ENCODE measurements around the gene OTOA.
"Not testable (repeated sequence)": the region's sequence is repeated elsewhere in the genome, so short reads cannot be mapped to it uniquely, and the experiment has no call there.

Gene OTOA

DNA sequence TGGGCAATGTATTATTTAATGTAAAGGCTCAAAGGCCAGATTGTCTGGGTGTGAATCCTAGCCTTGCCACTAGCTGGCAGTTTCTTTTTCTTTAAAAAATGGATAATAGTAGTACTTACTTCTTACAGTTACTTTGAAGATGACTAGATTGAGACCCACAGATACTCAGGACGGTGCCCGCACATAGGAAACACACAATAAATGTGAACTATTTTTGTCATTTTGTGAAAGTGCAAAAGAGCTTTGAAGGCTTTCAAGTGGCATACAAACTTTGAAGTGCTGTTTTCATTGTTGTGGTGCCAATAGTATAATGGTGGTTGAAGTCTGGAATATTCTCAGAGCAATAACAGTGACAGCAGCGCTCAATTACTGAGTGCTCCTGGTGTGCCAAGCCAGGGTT, 63.6 kb downstream of the OTOA start:
- no peak for DNase-seq

DNA sequence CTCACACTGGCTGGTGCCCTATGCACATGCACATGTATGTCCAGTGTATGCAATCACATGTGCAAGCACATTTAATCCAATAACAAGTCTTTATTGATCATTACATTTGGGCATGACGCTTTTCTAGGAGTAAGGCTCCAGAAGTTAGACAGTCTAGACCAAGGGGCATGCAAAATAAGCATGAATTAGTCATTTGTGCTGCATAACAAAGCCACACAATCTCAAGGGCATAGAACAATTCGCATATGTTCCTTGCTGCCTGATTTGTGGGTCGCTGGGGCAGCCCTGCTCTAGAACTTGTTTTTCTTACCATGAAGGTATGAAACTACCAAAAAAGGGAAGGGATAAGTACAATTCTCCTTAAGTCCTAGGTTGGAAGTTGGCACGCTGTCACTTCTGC, 67.5 kb downstream of the OTOA start:
- DNase-seq, result not testable (repeated sequence)

DNA sequence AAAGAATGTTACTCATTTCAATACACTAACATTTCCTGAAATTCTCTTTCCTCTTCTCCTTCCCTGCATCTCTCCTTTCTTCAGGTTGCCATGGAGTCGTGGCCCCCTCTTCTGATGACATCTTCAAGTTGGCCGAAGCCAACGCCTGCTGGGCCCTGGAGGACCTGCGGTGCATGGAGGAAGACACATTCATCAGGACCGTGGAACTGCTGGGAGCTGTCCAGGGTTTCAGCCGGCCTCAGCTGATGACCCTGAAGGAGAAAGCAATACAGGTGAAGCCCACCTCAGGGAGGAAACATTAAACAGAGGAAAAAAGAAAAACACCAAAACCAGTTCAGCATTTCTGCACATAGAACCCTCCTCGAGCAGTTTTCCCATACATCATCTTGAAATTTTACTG, 76.9 kb downstream of the OTOA start:
- not testable (repeated sequence) for DNase-seq

DNA sequence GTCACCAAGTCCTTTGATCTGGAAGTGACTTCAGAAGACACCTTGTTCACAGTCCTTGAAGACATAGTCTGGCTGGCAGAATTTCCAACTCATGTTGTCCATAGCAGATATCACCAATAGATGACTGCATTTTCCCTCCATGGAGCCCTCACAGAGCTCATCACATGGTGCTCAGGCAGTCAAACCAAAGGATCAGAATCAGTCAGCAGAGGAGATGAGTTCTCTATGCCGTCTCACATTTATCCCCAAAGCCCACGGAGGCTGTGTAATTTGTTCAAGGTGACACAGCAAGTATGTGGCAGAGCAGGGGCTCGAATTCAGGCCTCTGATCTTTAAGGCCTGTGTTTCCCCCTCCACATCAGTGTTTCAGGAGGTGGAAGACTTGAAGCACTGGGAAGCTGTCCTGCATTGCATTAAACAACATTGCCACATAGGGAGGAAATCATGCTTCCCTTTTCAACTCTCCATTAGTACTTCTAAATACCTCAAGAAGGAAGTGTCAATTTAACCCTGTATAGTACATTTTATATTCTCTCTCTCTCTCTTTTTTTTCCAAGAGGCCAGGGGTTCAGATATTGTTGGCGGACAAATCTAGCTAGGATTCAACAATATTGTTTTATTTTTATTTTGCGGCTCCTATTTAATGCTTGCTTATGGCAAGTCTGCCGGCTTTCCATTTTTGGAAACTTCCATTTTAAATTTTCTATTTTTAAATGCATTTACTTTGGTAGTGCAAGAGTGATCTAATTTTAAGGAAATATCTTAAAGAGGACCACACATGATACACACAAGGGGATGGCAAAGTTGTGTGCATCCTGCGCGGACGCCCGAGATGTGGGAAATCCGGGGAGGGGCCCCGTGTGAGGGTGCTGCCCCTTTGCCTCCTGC, 92.7 kb downstream of the OTOA start:
- DNase-seq, result not testable (repeated sequence)

DNA sequence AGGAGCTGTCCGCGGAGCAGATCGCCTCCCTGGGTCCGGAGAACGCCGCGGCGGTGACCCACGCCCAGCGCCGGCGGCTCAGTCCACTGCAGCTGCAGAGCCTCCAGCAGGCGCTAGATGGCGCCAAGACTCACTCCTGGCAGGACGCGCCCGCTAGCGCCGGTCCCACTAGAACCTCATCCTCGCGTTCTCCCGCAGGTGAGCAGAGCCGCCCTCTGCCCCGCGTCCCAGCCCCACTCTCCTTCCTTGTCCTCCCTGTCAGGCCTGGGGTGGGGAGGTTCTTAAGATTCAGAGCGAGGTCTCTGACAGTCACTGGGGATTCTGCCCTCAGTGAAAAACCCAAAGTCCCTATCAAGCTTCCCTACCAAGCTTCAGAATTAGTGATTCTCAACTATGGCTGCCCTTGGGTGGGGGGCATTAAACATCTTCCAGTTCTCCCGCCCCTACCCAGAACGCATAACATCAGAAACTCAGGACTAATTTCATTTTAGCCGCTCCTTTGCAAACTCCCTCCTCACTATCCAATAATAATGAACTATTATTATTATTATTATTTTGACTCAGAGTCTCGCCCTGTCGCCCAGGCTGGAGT, 93.4 kb downstream of the OTOA start:
- DNase-seq, result not testable (repeated sequence)

DNA sequence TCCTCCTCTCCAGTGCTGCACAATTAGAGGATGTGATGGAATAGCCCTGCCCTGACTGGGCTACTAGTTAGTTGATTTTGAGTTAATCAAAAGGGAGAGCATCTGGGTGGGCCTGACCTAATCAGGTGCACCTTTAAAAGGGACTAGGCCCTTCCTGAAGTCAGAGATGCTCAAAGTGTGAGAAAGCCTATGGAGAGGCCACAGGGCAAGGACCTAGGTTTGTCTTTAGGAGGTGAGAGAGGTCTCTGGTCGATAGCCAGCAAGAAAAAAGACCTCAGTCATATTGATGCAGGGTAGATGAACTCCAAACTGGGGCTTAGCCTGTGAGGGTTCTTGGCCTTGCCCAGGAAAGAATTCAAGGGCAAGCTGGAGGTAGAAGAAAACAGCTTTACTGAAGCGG, 104.5 kb downstream of the OTOA start:
- DNase-seq, result not testable (repeated sequence)

DNA sequence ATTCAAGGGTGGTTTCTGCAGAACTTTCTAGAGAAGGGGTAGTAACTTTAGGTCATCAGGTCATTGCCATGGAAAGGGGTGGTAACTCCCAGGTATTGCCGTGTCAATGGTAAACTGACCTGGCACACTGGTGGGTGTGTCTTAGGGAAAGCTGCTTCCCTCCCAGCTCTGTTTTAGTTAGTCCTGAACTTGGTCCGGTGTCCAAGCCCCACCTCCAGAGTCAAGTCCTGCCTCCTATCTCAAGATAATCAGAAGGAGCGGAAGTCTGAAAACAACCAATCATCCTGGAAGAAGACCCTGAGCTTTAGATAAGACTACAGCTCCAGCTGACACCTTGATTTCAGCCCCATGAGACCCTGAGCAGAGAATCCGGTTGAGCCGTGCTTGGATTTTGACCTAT, 105.0 kb downstream of the OTOA start:
- not testable (repeated sequence) for DNase-seq

DNA sequence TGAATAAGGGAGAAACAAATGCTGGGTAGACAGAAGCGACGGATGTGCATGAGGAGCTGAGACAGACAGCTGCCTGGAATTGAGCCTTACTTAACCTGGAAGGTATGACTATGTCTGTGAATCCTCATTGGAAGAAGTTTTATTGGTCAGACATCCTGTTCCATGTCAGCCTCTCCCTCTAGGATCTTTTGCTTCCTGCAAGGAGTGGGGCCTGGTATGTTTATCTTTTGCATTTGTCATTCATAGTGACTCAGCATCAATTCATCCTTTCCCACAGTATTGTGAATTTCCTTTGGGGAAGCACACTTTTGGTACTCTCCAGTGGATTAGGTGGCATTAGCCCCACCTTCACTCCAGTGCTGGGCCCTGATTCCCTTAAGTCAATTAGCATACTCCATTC, 105.5 kb downstream of the OTOA start:
- not testable (repeated sequence) for DNase-seq

DNA sequence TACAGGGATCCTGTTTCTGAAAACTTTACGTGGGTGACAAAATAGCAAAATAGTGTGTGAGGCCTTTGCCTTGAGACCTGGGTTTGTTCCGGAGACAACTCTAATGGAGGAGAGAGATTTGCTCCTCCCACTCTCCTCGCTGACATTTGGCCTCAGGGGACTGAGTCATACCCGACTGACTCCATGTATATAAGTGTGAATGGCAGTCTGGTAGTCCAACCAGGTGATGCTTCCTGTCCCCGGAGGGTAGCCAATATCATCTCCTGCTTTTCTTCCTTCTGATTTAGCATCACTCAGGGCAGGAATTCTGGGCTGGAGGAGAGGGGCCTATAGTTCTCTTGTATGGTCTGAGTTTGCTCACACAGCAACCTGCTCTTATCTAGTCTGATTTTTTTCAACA, 106.8 kb downstream of the OTOA start:
- DNase-seq, result not testable (repeated sequence)

DNA sequence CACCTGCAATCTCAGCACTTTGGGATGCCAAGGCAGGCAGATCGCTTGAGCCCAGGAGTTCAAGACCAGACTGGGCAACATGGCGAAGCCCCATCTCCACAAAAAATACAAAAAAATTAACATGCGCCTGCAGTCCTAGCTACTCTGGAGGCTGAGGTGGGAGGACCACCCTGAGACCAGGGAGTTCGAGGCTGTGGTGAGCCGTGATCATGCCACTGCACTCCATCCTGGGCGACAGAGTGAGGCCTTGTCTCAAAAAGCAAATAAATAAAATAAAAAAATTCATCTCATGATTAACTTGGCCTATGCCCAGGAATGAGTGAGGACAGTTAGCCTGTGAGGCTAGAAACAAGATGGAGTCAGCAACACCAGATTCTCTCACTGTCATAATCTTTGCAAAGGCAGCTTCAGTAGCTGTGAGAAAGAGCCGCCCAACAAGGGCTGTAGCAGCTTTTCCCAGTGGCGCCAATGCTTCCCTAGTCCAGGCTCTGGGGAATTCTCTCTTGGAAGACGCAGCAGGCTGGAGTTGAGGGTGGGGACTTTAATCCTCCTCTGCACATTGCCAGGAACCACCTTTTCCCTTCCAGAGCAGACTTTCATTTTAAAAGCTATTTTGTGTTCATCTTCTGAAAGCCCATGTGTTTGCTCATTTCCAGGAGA, 108.9 kb downstream of the OTOA start:
- DNase-seq, result not testable (repeated sequence)

DNA sequence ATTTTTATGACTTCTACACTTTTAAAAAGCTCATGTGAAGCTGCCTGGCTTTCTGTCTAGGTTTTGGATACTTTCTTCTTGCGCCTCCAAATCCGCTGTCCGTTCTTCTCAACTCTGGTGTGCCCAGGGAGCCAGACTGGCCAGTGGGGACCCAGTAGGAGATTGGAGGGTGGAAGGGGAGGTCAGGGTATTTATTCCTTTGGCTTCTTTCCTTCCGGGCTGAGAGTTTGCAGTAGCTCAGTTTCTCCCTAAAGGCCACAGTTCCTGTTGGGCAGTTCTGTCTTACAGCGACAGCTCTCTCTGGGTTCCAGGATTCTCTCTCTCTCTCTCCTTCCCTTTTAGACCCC, 109.4 kb downstream of the OTOA start:
- not testable (repeated sequence) for DNase-seq

DNA sequence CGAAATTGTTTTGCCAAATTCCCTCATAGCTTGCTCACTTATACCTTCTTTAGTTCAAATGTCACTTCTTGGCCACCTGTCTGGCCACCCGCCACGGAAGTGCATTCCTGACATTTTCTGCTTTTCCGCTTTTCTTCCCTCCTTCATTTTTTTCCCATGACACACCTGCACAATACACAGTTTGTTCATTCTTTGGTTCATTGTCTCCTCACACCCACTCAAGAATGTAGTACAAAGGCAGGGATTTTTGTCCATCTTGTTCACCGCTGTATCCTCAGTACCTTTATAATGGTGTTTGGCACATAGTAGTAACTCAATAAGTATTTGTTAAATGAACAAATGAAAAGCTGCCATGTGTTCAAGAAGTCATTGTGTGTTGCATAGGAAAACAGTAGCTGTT, 116.8 kb downstream of the OTOA start:
- DNase-seq, result not testable (repeated sequence)

DNA sequence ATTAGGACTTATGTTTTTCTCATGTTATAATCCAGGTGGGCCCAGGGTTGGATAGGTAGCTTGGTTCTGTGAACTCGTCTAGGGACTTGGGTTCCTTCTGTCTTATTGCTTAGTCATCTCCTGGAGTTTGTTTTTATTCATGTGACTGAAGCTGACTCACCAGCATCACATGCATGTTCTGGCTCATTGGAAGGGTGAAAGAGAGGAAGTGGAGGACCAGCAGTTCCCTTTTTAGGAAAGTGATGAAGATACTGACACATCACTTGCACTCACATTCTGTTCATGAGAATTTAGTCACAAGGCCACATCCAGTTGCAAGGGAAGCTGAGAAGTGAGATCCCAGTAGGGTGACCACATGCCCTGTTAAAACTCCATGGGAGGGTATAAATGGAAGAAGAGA, 126.7 kb downstream of the OTOA start:
- DNase-seq, result not testable (repeated sequence)

DNA sequence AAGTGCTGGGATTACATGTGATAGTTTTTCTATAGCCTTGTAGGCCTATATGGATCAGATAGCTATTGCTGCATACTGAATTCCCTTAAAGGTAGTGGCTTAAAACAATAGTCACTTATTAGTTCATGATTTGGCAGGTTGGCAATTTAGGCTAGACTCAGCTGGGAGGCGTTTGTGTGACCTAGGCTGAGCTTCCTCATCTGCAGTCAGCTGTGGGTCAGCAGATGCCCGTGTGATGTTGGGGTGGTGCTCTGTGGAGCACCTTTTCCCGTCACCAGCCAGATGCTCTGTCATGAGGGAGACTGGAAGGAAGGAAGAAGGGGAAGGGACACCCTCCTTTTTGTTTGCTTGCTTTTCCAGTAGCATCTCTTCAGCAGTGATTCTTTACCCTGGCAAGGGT, 129.5 kb downstream of the OTOA start:
- not testable (repeated sequence) for DNase-seq

DNA sequence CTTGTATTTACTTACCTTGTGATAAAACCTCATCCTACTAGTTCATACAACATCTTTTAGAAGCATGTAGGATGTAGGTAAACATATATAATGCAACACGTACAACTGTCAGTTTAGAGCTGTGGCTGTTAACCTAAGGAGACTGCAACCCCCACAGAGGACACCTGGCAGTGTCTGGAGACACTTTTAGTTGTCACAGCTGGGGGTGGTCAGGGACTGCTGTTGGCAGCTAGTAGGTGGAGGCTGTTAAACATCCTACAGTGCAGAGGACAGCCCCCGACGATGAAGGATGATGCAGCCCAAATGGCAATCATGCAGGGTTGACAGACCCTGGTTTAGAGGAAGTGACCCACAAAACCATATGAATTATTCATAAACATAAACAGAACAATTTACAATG, 134.8 kb downstream of the OTOA start:
- DNase-seq, result not testable (repeated sequence)

DNA sequence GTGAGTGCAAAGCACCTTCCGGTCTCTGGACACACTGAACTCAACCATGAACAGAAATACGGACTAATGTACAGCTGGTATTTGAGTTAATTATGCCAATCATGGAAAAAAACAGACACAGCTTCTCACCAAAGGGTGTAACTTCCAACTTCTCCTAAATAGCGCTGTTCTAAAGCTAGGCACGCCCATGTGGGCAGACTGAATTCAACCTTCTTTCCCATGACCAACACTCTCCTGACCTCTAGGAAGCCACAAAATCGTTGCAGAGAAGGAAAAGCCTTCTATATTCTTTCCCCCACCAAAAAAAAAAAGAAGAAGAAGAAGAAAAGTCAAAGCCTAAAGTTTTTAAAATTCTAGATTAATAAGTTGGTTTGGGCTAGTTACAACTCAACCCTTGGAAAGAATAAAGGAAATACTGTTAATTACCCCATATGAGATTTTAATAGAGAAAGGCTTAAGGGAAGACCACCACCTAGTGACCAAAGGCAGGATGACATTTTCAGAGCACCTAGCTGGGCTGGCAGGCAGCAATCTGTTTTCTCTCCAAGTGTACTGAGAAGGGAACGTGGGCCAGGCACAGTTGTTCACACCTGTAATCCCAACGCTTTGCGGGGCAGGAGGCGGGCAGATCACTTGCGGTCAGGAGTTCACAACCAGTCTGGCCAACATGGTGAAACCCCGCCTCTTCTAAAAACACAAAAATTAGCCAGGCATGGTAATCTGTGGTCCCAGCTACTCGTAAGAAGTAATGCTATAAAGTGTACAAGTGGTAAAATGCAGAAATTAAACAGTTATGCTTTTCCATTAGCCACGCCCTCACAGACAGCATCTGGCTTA, 138.0 kb downstream of the OTOA start:
- not testable (repeated sequence) for DNase-seq

DNA sequence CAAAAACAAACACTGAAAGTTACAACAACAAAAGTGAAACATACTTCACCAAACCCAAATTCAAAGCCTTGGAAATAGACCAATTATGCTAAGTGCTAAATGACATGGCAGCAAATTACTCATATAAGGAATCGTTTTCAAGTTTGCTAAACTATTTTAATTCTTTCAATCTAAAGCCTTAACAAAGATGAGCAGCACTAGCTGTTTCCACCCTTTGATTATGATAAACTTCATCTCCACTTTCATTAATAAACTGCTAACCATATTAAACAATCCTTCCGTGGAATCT, 138.6 kb downstream of the OTOA start:
- not testable (repeated sequence) for DNase-seq

Data from NCI-H1417 treated with DMSO at 0.1 percent for 48 hours (cell line).